ENCODE measurements around the gene PDE9A.

PDE9A gene

DNA sequence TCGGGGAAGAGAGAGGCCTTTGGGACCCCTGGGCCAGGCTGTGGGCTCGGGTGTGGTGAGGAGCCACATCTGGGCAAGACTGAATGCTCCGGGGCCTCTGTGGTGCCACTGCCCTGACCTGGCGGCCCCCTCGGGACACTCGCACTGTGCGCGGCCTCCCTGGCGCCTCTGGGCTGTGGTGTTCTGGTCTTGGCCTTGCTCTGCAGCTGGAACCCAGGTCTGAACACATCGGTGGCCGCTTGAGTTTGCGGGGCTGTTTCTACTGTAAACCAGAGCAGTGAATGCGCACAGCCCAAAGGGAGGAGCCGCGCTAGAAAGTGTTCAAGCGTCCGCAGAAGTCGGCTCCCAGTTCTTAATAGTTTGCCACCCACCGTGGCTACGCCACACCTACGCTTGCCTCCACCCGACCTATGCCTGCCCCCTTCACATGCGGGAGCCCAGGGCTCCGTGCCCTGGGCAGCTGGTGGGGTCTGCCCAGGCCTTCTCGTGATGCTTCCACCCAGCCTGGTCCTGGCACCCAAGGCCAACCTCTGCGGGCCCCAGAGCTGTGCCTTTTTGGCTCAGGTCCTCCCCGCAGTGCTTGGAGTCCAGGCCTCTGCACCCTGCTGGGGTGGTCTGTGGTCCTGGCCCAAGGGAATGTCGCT, 4.4 kb downstream of the PDE9A start:
- WGBS, 2 experiments = 94% methylated on average over 28 of the region's 28 CpGs
- Histone ChIP-seq H3K27ac (ENCODE audit: insufficient read depth, low read depth, low read length, poor library complexity, severe bottlenecking) (no peak overlapping the region), H3K4me1 (ENCODE audit: control insufficient read depth, insufficient read depth, low read length) (peaks cover 35% of the 10 kb centered on the region), H3K27me3 (ENCODE audit: control insufficient read depth, insufficient read depth, low read length, poor library complexity, severe bottlenecking) (no peaks in the 10 kb centered on the region), H3K9me3 (ENCODE audit: control insufficient read depth, low read length) (no peaks in the 10 kb centered on the region), H3K4me3 (ENCODE audit: insufficient read depth, low read depth, low read length) (no peak overlapping the region), H3K36me3 (ENCODE audit: control insufficient read depth, insufficient read depth, low read length) (peaks cover 12% of the 10 kb centered on the region)

- H3K4me1 ChIP-seq (ENCODE audit: control insufficient read depth, insufficient read depth, low read length) = peaks cover 35% of the 10 kb centered on the region
- H3K4me3 ChIP-seq (ENCODE audit: insufficient read depth, low read depth, low read length) = no peak overlapping the region
- peaks cover 12% of the 10 kb centered on the region for H3K36me3 ChIP-seq (ENCODE audit: control insufficient read depth, insufficient read depth, low read length)
- no peaks in the 10 kb centered on the region for H3K9me3 ChIP-seq (ENCODE audit: control insufficient read depth, low read length)
- WGBS, 2 experiments = 95 to 96% methylated on average over 16 of the region's 16 CpGs
- H3K27ac ChIP-seq (ENCODE audit: insufficient read depth, low read depth, low read length, poor library complexity, severe bottlenecking) = no peak overlapping the region
- H3K27me3 ChIP-seq (ENCODE audit: control insufficient read depth, insufficient read depth, low read length, poor library complexity, severe bottlenecking) = no peaks in the 10 kb centered on the region
Observed at GRCh38 chr21:42658320-42659105, 5.1 kb downstream of the PDE9A start.

DNA sequence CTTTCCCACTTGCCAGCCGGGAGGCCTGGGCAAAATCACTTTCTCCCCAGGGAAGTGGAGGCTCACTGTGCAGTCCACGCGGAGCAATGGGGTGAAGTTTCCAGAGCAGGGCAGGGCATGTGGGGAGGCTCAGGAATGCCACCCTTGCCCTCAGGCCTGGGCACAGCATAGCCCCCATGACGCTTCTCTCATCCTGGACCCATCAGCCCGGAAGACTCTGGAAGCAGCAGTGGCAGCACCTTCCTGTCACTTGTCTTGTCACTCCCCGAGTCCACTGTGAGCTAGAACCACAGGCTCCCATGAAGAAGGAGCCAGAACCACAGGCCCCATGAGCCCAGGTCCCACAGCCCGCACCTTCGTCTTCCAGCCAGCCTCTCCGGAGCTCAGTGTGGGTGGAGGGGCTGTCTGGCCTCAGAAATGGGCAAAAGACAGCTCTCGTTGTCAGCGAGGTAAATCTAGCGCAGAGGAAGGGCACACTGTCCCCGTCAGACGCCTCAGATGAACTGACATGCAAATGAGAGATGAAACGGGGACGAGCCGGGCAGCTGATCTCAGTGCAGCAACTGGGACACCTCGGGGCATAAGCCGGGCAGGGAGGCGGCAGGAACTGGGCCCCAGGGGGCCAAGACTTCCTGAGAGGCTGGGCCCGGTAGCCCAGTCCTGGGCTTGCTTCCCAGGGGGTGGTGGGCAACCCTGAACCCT, 6.1 kb downstream of the PDE9A start:
- H3K36me3 ChIP-seq (ENCODE audit: control insufficient read depth, insufficient read depth, low read length) = peaks cover 12% of the 10 kb centered on the region
- no peaks in the 10 kb centered on the region for H3K27me3 ChIP-seq (ENCODE audit: control insufficient read depth, insufficient read depth, low read length, poor library complexity, severe bottlenecking)
- 90% methylated on average over 21 of the region's 21 CpGs for WGBS, 2 experiments
- H3K4me1 ChIP-seq (ENCODE audit: control insufficient read depth, insufficient read depth, low read length) = peaks cover 39% of the 10 kb centered on the region
- H3K9me3 ChIP-seq (ENCODE audit: control insufficient read depth, low read length) = no peaks in the 10 kb centered on the region
- no peak overlapping the region for H3K4me3 ChIP-seq (ENCODE audit: insufficient read depth, low read depth, low read length)
- H3K27ac ChIP-seq (ENCODE audit: insufficient read depth, low read depth, low read length, poor library complexity, severe bottlenecking) = no peak overlapping the region

- H3K36me3 ChIP-seq (ENCODE audit: control insufficient read depth, insufficient read depth, low read length) = peaks cover 12% of the 10 kb centered on the region
Observed at GRCh38 chr21:42660118-42660470, 6.7 kb downstream of the PDE9A start.

DNA sequence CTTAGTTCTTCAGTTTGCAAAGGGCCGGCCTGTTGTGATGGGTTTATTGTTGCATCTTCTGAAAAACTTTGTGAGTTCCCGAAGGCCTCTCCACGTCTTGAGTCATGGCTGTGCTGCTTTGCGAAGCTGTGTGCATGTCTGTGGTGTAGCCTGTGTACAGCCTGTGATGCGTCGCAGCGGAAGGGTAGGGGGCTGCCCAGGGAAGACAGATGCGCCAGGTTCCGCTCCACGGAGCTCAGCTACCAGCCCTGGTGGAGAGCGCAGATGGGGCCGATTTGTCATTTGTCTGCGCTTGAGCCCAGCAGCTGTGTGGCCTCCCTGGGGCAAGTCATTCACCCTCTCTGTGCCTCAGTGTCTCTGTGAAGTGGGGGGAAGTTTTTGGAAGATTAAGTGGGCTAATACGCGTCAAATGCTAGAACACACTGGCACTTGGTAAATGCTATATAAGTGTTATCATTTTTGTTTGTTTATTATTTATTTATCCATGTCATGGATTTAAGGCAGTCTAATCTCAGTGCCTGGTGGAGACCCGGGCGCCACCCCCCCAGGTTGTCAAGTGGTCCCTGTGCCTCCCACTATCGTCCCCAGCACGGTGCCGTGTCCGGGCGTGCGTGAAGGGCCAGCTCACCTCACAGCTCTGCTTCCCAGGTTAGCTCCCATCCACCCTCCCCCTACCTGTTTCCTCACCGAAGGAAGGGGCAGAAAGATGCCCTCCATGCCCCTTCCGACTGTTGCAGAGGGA, 8.4 kb downstream of the PDE9A start:
- no peaks in the 10 kb centered on the region for H3K27me3 ChIP-seq (ENCODE audit: control insufficient read depth, insufficient read depth, low read length, poor library complexity, severe bottlenecking)
- H3K4me1 ChIP-seq (ENCODE audit: control insufficient read depth, insufficient read depth, low read length) = peaks cover 46% of the 10 kb centered on the region
- no peaks in the 10 kb centered on the region for H3K9me3 ChIP-seq (ENCODE audit: control insufficient read depth, low read length)
- WGBS, 2 experiments = 91% methylated on average over 25 of the region's 25 CpGs
- peaks cover 12% of the 10 kb centered on the region for H3K36me3 ChIP-seq (ENCODE audit: control insufficient read depth, insufficient read depth, low read length)
- no peak overlapping the region for H3K4me3 ChIP-seq (ENCODE audit: insufficient read depth, low read depth, low read length)
- no peak overlapping the region for H3K27ac ChIP-seq (ENCODE audit: insufficient read depth, low read depth, low read length, poor library complexity, severe bottlenecking)

More at GRCh38 chr21:42660118-42660470, 6.7 kb downstream of the PDE9A start:
- Histone ChIP-seq H3K4me3 (ENCODE audit: insufficient read depth, low read depth, low read length) (no peak overlapping the region), H3K27ac (ENCODE audit: insufficient read depth, low read depth, low read length, poor library complexity, severe bottlenecking) (no peak overlapping the region), H3K27me3 (ENCODE audit: control insufficient read depth, insufficient read depth, low read length, poor library complexity, severe bottlenecking) (no peaks in the 10 kb centered on the region), H3K4me1 (ENCODE audit: control insufficient read depth, insufficient read depth, low read length) (peaks cover 42% of the 10 kb centered on the region), H3K9me3 (ENCODE audit: control insufficient read depth, low read length) (no peaks in the 10 kb centered on the region)
- 95 to 97% methylated on average over 8 of the region's 8 CpGs for WGBS, 2 experiments

DNA sequence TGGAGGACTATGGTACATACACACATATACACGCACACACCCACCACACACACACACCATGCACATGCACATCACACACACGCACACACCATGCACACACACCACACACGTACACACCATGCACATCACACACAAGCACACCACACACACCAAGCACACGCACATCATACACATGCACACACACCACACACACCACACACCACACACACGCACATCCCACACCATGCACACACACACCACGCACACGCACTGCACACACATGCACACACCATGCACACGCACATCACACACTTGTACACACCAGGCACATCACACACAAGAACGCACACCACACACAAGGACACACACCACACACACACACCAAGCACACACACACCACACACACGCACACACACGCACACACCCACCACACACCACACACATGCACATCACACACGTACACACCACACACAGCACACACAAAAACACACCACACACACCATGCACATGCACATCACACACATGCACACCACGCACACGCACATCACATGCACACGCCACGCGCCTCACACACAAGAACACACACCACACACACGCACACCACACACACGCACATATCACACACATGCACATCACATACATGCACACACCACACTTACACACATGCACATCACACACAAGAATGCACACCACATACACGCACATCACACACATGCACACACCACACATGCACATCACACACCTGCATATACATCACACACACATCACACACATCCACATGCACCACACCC, 9.2 kb downstream of the PDE9A start:
- no peak overlapping the region for H3K4me3 ChIP-seq (ENCODE audit: insufficient read depth, low read depth, low read length)
- 90 to 93% methylated on average over 20 of the region's 20 CpGs for WGBS, 2 experiments

GRCh38 chr21:42663200-42663750, 9.9 kb downstream of the PDE9A start:
- Histone ChIP-seq H3K36me3 (ENCODE audit: control insufficient read depth, insufficient read depth, low read length) (peaks cover 12% of the 10 kb centered on the region), H3K4me3 (ENCODE audit: insufficient read depth, low read depth, low read length) (no peak overlapping the region), H3K27me3 (ENCODE audit: control insufficient read depth, insufficient read depth, low read length, poor library complexity, severe bottlenecking) (no peaks in the 10 kb centered on the region), H3K4me1 (ENCODE audit: control insufficient read depth, insufficient read depth, low read length) (peaks cover 49% of the 10 kb centered on the region), H3K9me3 (ENCODE audit: control insufficient read depth, low read length) (no peaks in the 10 kb centered on the region), H3K27ac (ENCODE audit: insufficient read depth, low read depth, low read length, poor library complexity, severe bottlenecking) (no peak overlapping the region)
- 92% methylated on average over 18 of the region's 18 CpGs for WGBS, 2 experiments

More for the DNA sequence above, 9.2 kb downstream of the PDE9A start:
- H3K27me3 ChIP-seq (ENCODE audit: control insufficient read depth, insufficient read depth, low read length, poor library complexity, severe bottlenecking) = no peaks in the 10 kb centered on the region
- H3K27ac ChIP-seq (ENCODE audit: insufficient read depth, low read depth, low read length, poor library complexity, severe bottlenecking) = no peak overlapping the region
- peaks cover 49% of the 10 kb centered on the region for H3K4me1 ChIP-seq (ENCODE audit: control insufficient read depth, insufficient read depth, low read length)
- H3K36me3 ChIP-seq (ENCODE audit: control insufficient read depth, insufficient read depth, low read length) = peaks cover 12% of the 10 kb centered on the region
- no peaks in the 10 kb centered on the region for H3K9me3 ChIP-seq (ENCODE audit: control insufficient read depth, low read length)

DNA sequence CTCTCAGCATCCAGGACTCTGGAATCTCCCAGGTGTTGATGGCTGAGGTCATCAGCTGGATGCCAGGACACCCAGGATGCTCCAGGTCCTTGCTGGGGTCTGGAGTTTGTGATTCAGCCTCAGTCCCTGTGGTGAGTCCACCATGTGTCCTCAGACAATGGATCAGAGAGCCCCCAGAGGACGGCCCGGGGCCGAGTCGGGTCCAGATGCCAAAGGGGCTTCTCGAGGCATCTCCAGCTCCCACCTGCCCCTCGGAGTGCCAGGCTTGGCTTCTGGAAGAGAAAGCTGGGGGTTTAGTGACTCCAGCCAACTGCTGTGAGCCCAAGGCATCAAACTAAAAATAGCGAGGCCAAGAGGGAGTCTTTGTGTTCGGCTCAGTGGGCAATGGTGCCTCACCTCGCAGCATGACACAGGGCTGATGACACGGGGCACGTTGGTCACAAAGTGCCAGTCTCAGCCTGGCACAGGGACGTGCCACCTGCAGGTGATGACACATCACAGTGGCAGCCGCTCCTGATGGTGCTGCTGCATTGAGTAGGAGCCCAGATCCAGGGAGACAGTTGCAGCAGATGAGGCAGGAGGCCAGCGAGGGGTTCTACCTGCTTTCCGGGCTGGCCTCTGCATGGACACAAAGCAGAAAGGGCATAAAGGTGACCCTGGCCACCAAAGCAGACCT, 10.6 kb downstream of the PDE9A start:
- 92 to 93% methylated on average over 15 of the region's 15 CpGs for WGBS, 2 experiments
- H3K4me3 ChIP-seq (ENCODE audit: insufficient read depth, low read depth, low read length) = no peak overlapping the region
- H3K9me3 ChIP-seq (ENCODE audit: control insufficient read depth, low read length) = no peaks in the 10 kb centered on the region
- peaks cover 12% of the 10 kb centered on the region for H3K36me3 ChIP-seq (ENCODE audit: control insufficient read depth, insufficient read depth, low read length)
- no peaks in the 10 kb centered on the region for H3K27me3 ChIP-seq (ENCODE audit: control insufficient read depth, insufficient read depth, low read length, poor library complexity, severe bottlenecking)
- peaks cover 49% of the 10 kb centered on the region for H3K4me1 ChIP-seq (ENCODE audit: control insufficient read depth, insufficient read depth, low read length)
- no peak overlapping the region for H3K27ac ChIP-seq (ENCODE audit: insufficient read depth, low read depth, low read length, poor library complexity, severe bottlenecking)

GRCh38 chr21:42664614-42665013, 11.2 kb downstream of the PDE9A start:
- H3K9me3 ChIP-seq (ENCODE audit: control insufficient read depth, low read length) = no peaks in the 10 kb centered on the region
- peaks cover 9% of the 10 kb centered on the region for H3K36me3 ChIP-seq (ENCODE audit: control insufficient read depth, insufficient read depth, low read length)
- 92 to 96% methylated on average over 10 of the region's 10 CpGs for WGBS, 2 experiments
- H3K27me3 ChIP-seq (ENCODE audit: control insufficient read depth, insufficient read depth, low read length, poor library complexity, severe bottlenecking) = no peaks in the 10 kb centered on the region
- peaks cover 49% of the 10 kb centered on the region for H3K4me1 ChIP-seq (ENCODE audit: control insufficient read depth, insufficient read depth, low read length)
- no peak overlapping the region for H3K27ac ChIP-seq (ENCODE audit: insufficient read depth, low read depth, low read length, poor library complexity, severe bottlenecking)
- no peak overlapping the region for H3K4me3 ChIP-seq (ENCODE audit: insufficient read depth, low read depth, low read length)
